ENCODE measurements around the gene PALLD.

Gene PALLD

GRCh38 chr4:168781926-168782325 is 285.1 kb downstream of the PALLD start:
- no peaks in the 10 kb centered on the region for H3K36me3 ChIP-seq (ENCODE audit: control insufficient read depth, insufficient read depth, low read length, severe bottlenecking)
- H3K27me3 ChIP-seq (replicated peaks; ENCODE audit: control insufficient read depth, insufficient read depth, low read length) = no peaks in the 10 kb centered on the region
- H3K9me3 ChIP-seq (ENCODE audit: control insufficient read depth, low read length) = no peaks in the 10 kb centered on the region
- no peak overlapping the region for H3K4me3 ChIP-seq (ENCODE audit: low read length)
- H3K4me1 ChIP-seq (ENCODE audit: control insufficient read depth, insufficient read depth, low read length) = peaks cover 5% of the 10 kb centered on the region
- no peak for DNase-seq (ENCODE audit: low read depth)
- no peak overlapping the region for H3K9ac ChIP-seq (ENCODE audit: low read length)

- no peak for DNase-seq (ENCODE audit: low read depth)
- Histone ChIP-seq H3K27me3 (replicated peaks; ENCODE audit: control insufficient read depth, insufficient read depth, low read length) (no peaks in the 10 kb centered on the region), H3K9me3 (ENCODE audit: control insufficient read depth, low read length) (no peaks in the 10 kb centered on the region), H3K4me3 (ENCODE audit: low read length) (no peak overlapping the region), H3K36me3 (ENCODE audit: control insufficient read depth, insufficient read depth, low read length, severe bottlenecking) (no peaks in the 10 kb centered on the region), H3K9ac (ENCODE audit: low read length) (no peak overlapping the region), H3K4me1 (ENCODE audit: control insufficient read depth, insufficient read depth, low read length) (peaks cover 8% of the 10 kb centered on the region)
These were observed 285.6 kb downstream of the PALLD start for GRCh38 chr4:168782439-168782838.

GRCh38 chr4:168784786-168785461 is 288.1 kb downstream of the PALLD start:
- Histone ChIP-seq H3K27me3 (replicated peaks; ENCODE audit: control insufficient read depth, insufficient read depth, low read length) (no peaks in the 10 kb centered on the region), H3K4me3 (ENCODE audit: low read length) (no peak overlapping the region), H3K9me3 (ENCODE audit: control insufficient read depth, low read length) (no peaks in the 10 kb centered on the region), H3K36me3 (ENCODE audit: control insufficient read depth, insufficient read depth, low read length, severe bottlenecking) (no peaks in the 10 kb centered on the region), H3K9ac (ENCODE audit: low read length) (no peak overlapping the region), H3K4me1 (ENCODE audit: control insufficient read depth, insufficient read depth, low read length) (peaks cover 23% of the 10 kb centered on the region)
- DNase-seq (ENCODE audit: low read depth) = no peak

- Histone ChIP-seq H3K36me3 (ENCODE audit: control insufficient read depth, insufficient read depth, low read length, severe bottlenecking) (no peaks in the 10 kb centered on the region), H3K4me3 (ENCODE audit: low read length) (peak overlapping the region; percentile 23)
These were observed 290.5 kb downstream of the PALLD start for GRCh38 chr4:168787334-168787733.

GRCh38 chr4:168787801-168788595 is 291.1 kb downstream of the PALLD start:
- Histone ChIP-seq H3K36me3 (ENCODE audit: control insufficient read depth, insufficient read depth, low read length, severe bottlenecking) (no peaks in the 10 kb centered on the region), H3K4me1 (ENCODE audit: control insufficient read depth, insufficient read depth, low read length) (peaks cover 28% of the 10 kb centered on the region), H3K9ac (ENCODE audit: low read length) (no peak overlapping the region), H3K9me3 (ENCODE audit: control insufficient read depth, low read length) (no peaks in the 10 kb centered on the region), H3K4me3 (ENCODE audit: low read length) (peak overlapping the region; percentile 23), H3K27me3 (replicated peaks; ENCODE audit: control insufficient read depth, insufficient read depth, low read length) (no peaks in the 10 kb centered on the region)
- DNase-seq (ENCODE audit: low read depth) = peak; percentile 70

More at GRCh38 chr4:168787334-168787733, 290.5 kb downstream of the PALLD start:
- DNase-seq (ENCODE audit: low read depth) = no peak
- Histone ChIP-seq H3K4me1 (ENCODE audit: control insufficient read depth, insufficient read depth, low read length) (peaks cover 28% of the 10 kb centered on the region), H3K9me3 (ENCODE audit: control insufficient read depth, low read length) (no peaks in the 10 kb centered on the region), H3K27me3 (replicated peaks; ENCODE audit: control insufficient read depth, insufficient read depth, low read length) (no peaks in the 10 kb centered on the region), H3K9ac (ENCODE audit: low read length) (no peak overlapping the region)

- Histone ChIP-seq H3K4me3 (ENCODE audit: low read length) (no peak overlapping the region), H3K36me3 (ENCODE audit: control insufficient read depth, insufficient read depth, low read length, severe bottlenecking) (no peaks in the 10 kb centered on the region)
- no peak for DNase-seq (ENCODE audit: low read depth)
These were observed 294.0 kb downstream of the PALLD start for GRCh38 chr4:168790898-168791297.

GRCh38 chr4:168791376-168791775 is 294.5 kb downstream of the PALLD start:
- Histone ChIP-seq H3K36me3 (ENCODE audit: control insufficient read depth, insufficient read depth, low read length, severe bottlenecking) (no peaks in the 10 kb centered on the region), H3K4me3 (ENCODE audit: low read length) (no peak overlapping the region), H3K9ac (ENCODE audit: low read length) (no peak overlapping the region), H3K27me3 (replicated peaks; ENCODE audit: control insufficient read depth, insufficient read depth, low read length) (no peaks in the 10 kb centered on the region), H3K9me3 (ENCODE audit: control insufficient read depth, low read length) (no peaks in the 10 kb centered on the region), H3K4me1 (ENCODE audit: control insufficient read depth, insufficient read depth, low read length) (peaks cover 32% of the 10 kb centered on the region)
- no peak for DNase-seq (ENCODE audit: low read depth)

More at GRCh38 chr4:168790898-168791297, 294.0 kb downstream of the PALLD start:
- Histone ChIP-seq H3K9me3 (ENCODE audit: control insufficient read depth, low read length) (no peaks in the 10 kb centered on the region), H3K27me3 (replicated peaks; ENCODE audit: control insufficient read depth, insufficient read depth, low read length) (no peaks in the 10 kb centered on the region), H3K4me1 (ENCODE audit: control insufficient read depth, insufficient read depth, low read length) (peaks cover 27% of the 10 kb centered on the region), H3K9ac (ENCODE audit: low read length) (no peak overlapping the region)

GRCh38 chr4:168793542-168793941 is 296.7 kb downstream of the PALLD start:
- H3K4me1 ChIP-seq (ENCODE audit: control insufficient read depth, insufficient read depth, low read length) = peaks cover 35% of the 10 kb centered on the region
- H3K9me3 ChIP-seq (ENCODE audit: control insufficient read depth, low read length) = no peaks in the 10 kb centered on the region
- H3K9ac ChIP-seq (ENCODE audit: low read length) = no peak overlapping the region
- no peak for DNase-seq (ENCODE audit: low read depth)
- H3K4me3 ChIP-seq (ENCODE audit: low read length) = no peak overlapping the region
- H3K36me3 ChIP-seq (ENCODE audit: control insufficient read depth, insufficient read depth, low read length, severe bottlenecking) = no peaks in the 10 kb centered on the region
- no peaks in the 10 kb centered on the region for H3K27me3 ChIP-seq (replicated peaks; ENCODE audit: control insufficient read depth, insufficient read depth, low read length)

GRCh38 chr4:168794092-168794707 is 297.3 kb downstream of the PALLD start:
- Histone ChIP-seq H3K36me3 (ENCODE audit: control insufficient read depth, insufficient read depth, low read length, severe bottlenecking) (no peaks in the 10 kb centered on the region), H3K4me3 (ENCODE audit: low read length) (no peak overlapping the region), H3K4me1 (ENCODE audit: control insufficient read depth, insufficient read depth, low read length) (peaks cover 35% of the 10 kb centered on the region), H3K9ac (ENCODE audit: low read length) (no peak overlapping the region), H3K9me3 (ENCODE audit: control insufficient read depth, low read length) (no peaks in the 10 kb centered on the region), H3K27me3 (replicated peaks; ENCODE audit: control insufficient read depth, insufficient read depth, low read length) (no peaks in the 10 kb centered on the region)
- DNase-seq (ENCODE audit: low read depth) = no peak

GRCh38 chr4:168794881-168795280 is 298.0 kb downstream of the PALLD start:
- Histone ChIP-seq H3K4me3 (ENCODE audit: low read length) (no peak overlapping the region), H3K4me1 (ENCODE audit: control insufficient read depth, insufficient read depth, low read length) (peaks cover 32% of the 10 kb centered on the region), H3K27me3 (replicated peaks; ENCODE audit: control insufficient read depth, insufficient read depth, low read length) (no peaks in the 10 kb centered on the region), H3K9me3 (ENCODE audit: control insufficient read depth, low read length) (no peaks in the 10 kb centered on the region), H3K9ac (ENCODE audit: low read length) (no peak overlapping the region), H3K36me3 (ENCODE audit: control insufficient read depth, insufficient read depth, low read length, severe bottlenecking) (no peaks in the 10 kb centered on the region)
- no peak for DNase-seq (ENCODE audit: low read depth)

- Histone ChIP-seq H3K4me1 (ENCODE audit: control insufficient read depth, insufficient read depth, low read length) (peaks cover 28% of the 10 kb centered on the region), H3K27me3 (replicated peaks; ENCODE audit: control insufficient read depth, insufficient read depth, low read length) (no peaks in the 10 kb centered on the region), H3K9ac (ENCODE audit: low read length) (no peak overlapping the region), H3K36me3 (ENCODE audit: control insufficient read depth, insufficient read depth, low read length, severe bottlenecking) (no peaks in the 10 kb centered on the region), H3K4me3 (ENCODE audit: low read length) (no peak overlapping the region), H3K9me3 (ENCODE audit: control insufficient read depth, low read length) (no peaks in the 10 kb centered on the region)
- no peak for DNase-seq (ENCODE audit: low read depth)
These were observed 298.5 kb downstream of the PALLD start for GRCh38 chr4:168795346-168795745.

Data from adipocyte (in vitro differentiated cells).